Upper lobe of left lung (tissue), 4 donors: ENCODE data around the gene ARHGAP26.

Experiments used
- POLR2A ChIP-seq, 4 donors: fragments of 450-650 bp; IDR thresholded peaks; one replicate each; pipeline ENCODE4 v1.5.1; 2016 to 2017; ENCODE audit warnings: antibody characterized with exemption in 4 of 4, mild to moderate bottlenecking in 2 of 4
- POLR2AphosphoS5 ChIP-seq, 2 donors: sonication (generic); formaldehyde crosslinking; IDR thresholded peaks; one replicate each; pipeline ENCODE4 v1.5.1; 2017; ENCODE audit warnings: antibody characterized with exemption in 2 of 2
- TF ChIP-seq, protein P1 (sequence below), 6 experiments: fragments of 450-650 bp in 4 of 6; fragments of 200-600 bp in 2 of 6; sonication (generic) in 2 of 6; IDR thresholded peaks; one replicate each; pipeline ENCODE4 v1.5.1; 2016 to 2019; ENCODE audit warnings: antibody characterized with exemption in 6 of 6

DNA sequence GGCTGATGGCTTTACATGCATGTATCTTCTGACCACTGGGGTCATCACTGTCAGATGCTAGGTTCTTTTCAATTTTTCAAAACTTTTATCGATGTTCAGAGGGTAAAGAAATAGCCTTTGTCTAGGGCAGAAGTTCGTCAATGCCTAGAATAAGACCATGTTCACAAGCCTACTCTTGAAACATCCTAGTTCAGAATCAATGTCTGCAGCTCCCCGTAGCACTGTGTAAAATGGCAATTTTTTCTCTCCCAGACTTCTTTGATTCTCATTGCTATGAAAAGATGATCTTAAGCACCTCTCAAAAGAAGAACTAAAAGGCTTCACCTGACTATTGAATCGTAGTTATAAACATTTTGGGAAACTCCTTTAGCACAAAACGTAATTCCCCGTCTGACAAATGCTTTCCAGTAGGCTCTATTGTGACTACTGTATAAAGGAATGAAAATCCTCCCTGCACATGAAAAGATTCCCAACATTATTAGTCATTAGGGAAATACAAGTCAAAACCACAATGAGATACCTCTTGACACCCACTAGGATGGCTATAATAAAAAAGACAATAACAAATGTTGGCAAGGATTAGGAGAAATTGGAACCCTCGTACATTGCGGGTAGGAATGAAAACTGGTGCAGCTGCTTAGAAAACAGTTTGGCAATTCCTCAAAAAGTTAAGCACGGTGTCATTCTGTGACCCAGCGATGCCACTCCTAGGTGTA lies 263.5 kb downstream of the ARHGAP26 start:
- TF ChIP-seq POLR2AphosphoS5 (IDR thresholded peaks at IDR 0.05) (no peak), POLR2A (IDR thresholded peaks at IDR 0.05) (no peak)
- TF ChIP-seq, protein P1, sequence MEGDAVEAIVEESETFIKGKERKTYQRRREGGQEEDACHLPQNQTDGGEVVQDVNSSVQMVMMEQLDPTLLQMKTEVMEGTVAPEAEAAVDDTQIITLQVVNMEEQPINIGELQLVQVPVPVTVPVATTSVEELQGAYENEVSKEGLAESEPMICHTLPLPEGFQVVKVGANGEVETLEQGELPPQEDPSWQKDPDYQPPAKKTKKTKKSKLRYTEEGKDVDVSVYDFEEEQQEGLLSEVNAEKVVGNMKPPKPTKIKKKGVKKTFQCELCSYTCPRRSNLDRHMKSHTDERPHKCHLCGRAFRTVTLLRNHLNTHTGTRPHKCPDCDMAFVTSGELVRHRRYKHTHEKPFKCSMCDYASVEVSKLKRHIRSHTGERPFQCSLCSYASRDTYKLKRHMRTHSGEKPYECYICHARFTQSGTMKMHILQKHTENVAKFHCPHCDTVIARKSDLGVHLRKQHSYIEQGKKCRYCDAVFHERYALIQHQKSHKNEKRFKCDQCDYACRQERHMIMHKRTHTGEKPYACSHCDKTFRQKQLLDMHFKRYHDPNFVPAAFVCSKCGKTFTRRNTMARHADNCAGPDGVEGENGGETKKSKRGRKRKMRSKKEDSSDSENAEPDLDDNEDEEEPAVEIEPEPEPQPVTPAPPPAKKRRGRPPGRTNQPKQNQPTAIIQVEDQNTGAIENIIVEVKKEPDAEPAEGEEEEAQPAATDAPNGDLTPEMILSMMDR (IDR thresholded peaks at IDR 0.05) = no peak
